ENCODE results near the gene CDH13. TPM values are rescaled to one million over a fixed set of nuclear protein-coding genes. Genes with fewer than 3 reads are reported as not detected.

Gene CDH13
- total and polyA plus RNA-seq, 2 experiments from 2014 or later: 2.9 to 4.8 TPM

- TF ChIP-seq CTCF (IDR thresholded peaks at IDR 0.05; ENCODE audit: low read depth, low read length): no peak
- DNase-seq (ENCODE audit: low read depth in 1 of 2, low spot score in 1 of 2): peak in 1 of 2 donors; percentile 48
Observed at GRCh38 chr16:82732461-82732860, 105.7 kb downstream of the CDH13 start.

GRCh38 chr16:82735186-82735585, 108.4 kb downstream of the CDH13 start:
- no peak for TF ChIP-seq CTCF (IDR thresholded peaks at IDR 0.05; ENCODE audit: low read depth, low read length)

More at GRCh38 chr16:82732461-82732860, 105.7 kb downstream of the CDH13 start:
- Histone ChIP-seq H3K36me3 (no peaks in the 10 kb centered on the region), H3K4me3 (no peak overlapping the region), H3K27ac (no peak overlapping the region), H3K9me3 (ENCODE audit: low read depth) (no peaks in the 10 kb centered on the region), H3K4me1 (ENCODE audit: low read depth) (peaks cover 46% of the 10 kb centered on the region), H3K27me3 (no peaks in the 10 kb centered on the region)

GRCh38 chr16:82735673-82736091, 108.9 kb downstream of the CDH13 start:
- Histone ChIP-seq H3K4me3 (no peak overlapping the region), H3K9me3 (ENCODE audit: low read depth) (no peaks in the 10 kb centered on the region), H3K4me1 (ENCODE audit: low read depth) (peaks cover 61% of the 10 kb centered on the region), H3K27me3 (no peaks in the 10 kb centered on the region), H3K36me3 (no peaks in the 10 kb centered on the region), H3K27ac (peak overlapping the region; percentile 96)
- peak; percentile 69 to 82 for DNase-seq (ENCODE audit: low read depth in 1 of 2, low spot score in 1 of 2)
- no peak for TF ChIP-seq CTCF (IDR thresholded peaks at IDR 0.05; ENCODE audit: low read depth, low read length)

More at GRCh38 chr16:82735186-82735585, 108.4 kb downstream of the CDH13 start:
- Histone ChIP-seq H3K4me1 (ENCODE audit: low read depth) (peaks cover 61% of the 10 kb centered on the region), H3K36me3 (no peaks in the 10 kb centered on the region), H3K27ac (peak overlapping the region; percentile 96), H3K27me3 (no peaks in the 10 kb centered on the region), H3K4me3 (no peak overlapping the region), H3K9me3 (ENCODE audit: low read depth) (no peaks in the 10 kb centered on the region)
- DNase-seq (ENCODE audit: low read depth in 1 of 2, low spot score in 1 of 2): peak; percentile 14 to 65

- H3K4me1 ChIP-seq (ENCODE audit: low read depth): peaks cover 61% of the 10 kb centered on the region
- H3K9me3 ChIP-seq (ENCODE audit: low read depth): no peaks in the 10 kb centered on the region
- H3K4me3 ChIP-seq: no peak overlapping the region
- no peaks in the 10 kb centered on the region for H3K36me3 ChIP-seq
- peak overlapping the region; percentile 96 for H3K27ac ChIP-seq
- H3K27me3 ChIP-seq: no peaks in the 10 kb centered on the region
- no peak for TF ChIP-seq CTCF (IDR thresholded peaks at IDR 0.05; ENCODE audit: low read depth, low read length)
- peak in 1 of 2 donors; percentile 17 for DNase-seq (ENCODE audit: low read depth in 1 of 2, low spot score in 1 of 2)
Observed at GRCh38 chr16:82736224-82736623, 109.5 kb downstream of the CDH13 start.

GRCh38 chr16:82738699-82739098, 111.9 kb downstream of the CDH13 start:
- TF ChIP-seq CTCF (IDR thresholded peaks at IDR 0.05; ENCODE audit: low read depth, low read length): peak; percentile 50
- peak overlapping the region; percentile 96 for H3K27ac ChIP-seq
- DNase-seq (ENCODE audit: low read depth in 1 of 2, low spot score in 1 of 2): peak; percentile 3 to 55

More at GRCh38 chr16:82738699-82739098, 111.9 kb downstream of the CDH13 start:
- Histone ChIP-seq H3K9me3 (ENCODE audit: low read depth) (no peaks in the 10 kb centered on the region), H3K4me1 (ENCODE audit: low read depth) (peaks cover 50% of the 10 kb centered on the region), H3K36me3 (no peaks in the 10 kb centered on the region), H3K27me3 (no peaks in the 10 kb centered on the region), H3K4me3 (no peak overlapping the region)

All from cardiac muscle cell (in vitro differentiated cells and primary cell).